ENCODE data around the gene HTT. TPM values are rescaled to one million over a fixed set of nuclear protein-coding genes. Genes with fewer than 3 reads are reported as not detected.

The HTT gene
- polyA plus RNA-seq, 3 donors = 1.8 to 27.1 (median 3.0) TPM

GRCh38 chr4:3060946-3061345, 13.5 kb upstream of the HTT start:
- Histone ChIP-seq H3K9ac (ENCODE audit: insufficient read depth, low read length, poor library complexity, severe bottlenecking) (peak overlapping the region; percentile 5), H2AFZ (ENCODE audit: insufficient read depth, low read depth, low read length, poor library complexity, severe bottlenecking) (no peak overlapping the region), H3K4me1 (ENCODE audit: control insufficient read depth in 1 of 2, insufficient read depth in 2 of 2, low read length in 2 of 2) (peaks cover 54 to 57% of the 10 kb centered on the region in 2 donors), H3K27ac (ENCODE audit: low read depth in 1 of 2, low read length in 2 of 2) (peak overlapping the region; percentile 59 to 90), H3K36me3 (replicated peaks in 1 of 2; ENCODE audit: control insufficient read depth in 1 of 2, insufficient read depth in 2 of 2, low read length in 2 of 2) (peaks cover 0 to 5% of the 10 kb centered on the region in 2 donors), H3K9me3 (replicated peaks in 1 of 2; ENCODE audit: control insufficient read depth in 1 of 2, insufficient read depth in 1 of 2, low read length in 2 of 2) (peaks cover 3 to 4% of the 10 kb centered on the region in 2 donors), H4K20me1 (ENCODE audit: insufficient read depth, low read length) (no peaks in the 10 kb centered on the region), H3K27me3 (ENCODE audit: control insufficient read depth in 2 of 2, insufficient read depth in 2 of 2, low read length in 2 of 2) (no peaks in the 10 kb centered on the region), H3K4me3 (replicated peaks in 1 of 3; ENCODE audit: low read depth in 2 of 3, low read length in 3 of 3) (peak overlapping the region in 1 of 3 experiments; percentile 18), H3K79me2 (ENCODE audit: insufficient read depth, low read length) (no peaks in the 10 kb centered on the region), H3K4me2 (replicated peaks; ENCODE audit: extremely low read depth, low read length, poor library complexity, severe bottlenecking) (peak overlapping the region; percentile 13)
- Mint-ChIP-seq H3K27ac (peak overlapping the region; percentile 93 to 99 (median 97)), H3K36me3 (peaks cover 14 to 16% of the 10 kb centered on the region in 2 donors), H3K4me1 (peaks cover 49% of the 10 kb centered on the region), H3K4me3 (no peak overlapping the region), H3K27me3 (ENCODE audit: low read depth in 3 of 3) (peaks cover 0 to 10% (median 7%) of the 10 kb centered on the region in 3 donors), H3K9me3 (peaks cover 3 to 14% (median 7%) of the 10 kb centered on the region in 7 donors)
- TF ChIP-seq CTCF (IDR thresholded peaks at IDR 0.05) = no peak
- 46% methylated on average over 5 of the region's 6 CpGs for WGBS (ENCODE audit: insufficient coverage)
- intact Hi-C loops (cut with micrococcal nuclease) = loop anchor here in 1 of 2 donors (2.0 kb wide), 1 partner anchor 14 kb away; no protein-coding TSS in a partner anchor
- DNase-seq = peak; percentile 70 to 86 (median 77)

GRCh38 chr4:3062471-3062870, 12.0 kb upstream of the HTT start:
- intact Hi-C loops (cut with micrococcal nuclease) = no loop called here
- peaks cover 57% of the 10 kb centered on the region for H3K4me1 Mint-ChIP-seq
- peak overlapping the region in 6 of 7 donors; percentile 20 to 80 (median 53) for H3K27ac Mint-ChIP-seq
- Histone ChIP-seq H3K27ac (ENCODE audit: low read depth in 1 of 2, low read length in 2 of 2) (no peak overlapping the region), H3K9ac (ENCODE audit: insufficient read depth, low read length, poor library complexity, severe bottlenecking) (no peak overlapping the region), H2AFZ (ENCODE audit: insufficient read depth, low read depth, low read length, poor library complexity, severe bottlenecking) (no peak overlapping the region), H3K36me3 (replicated peaks in 1 of 2; ENCODE audit: control insufficient read depth in 1 of 2, insufficient read depth in 2 of 2, low read length in 2 of 2) (no peaks in the 10 kb centered on the region), H3K4me3 (replicated peaks in 1 of 3; ENCODE audit: low read depth in 2 of 3, low read length in 3 of 3) (no peak overlapping the region), H3K4me1 (ENCODE audit: control insufficient read depth in 1 of 2, insufficient read depth in 2 of 2, low read length in 2 of 2) (peaks cover 54 to 63% of the 10 kb centered on the region in 2 donors), H3K9me3 (replicated peaks in 1 of 2; ENCODE audit: control insufficient read depth in 1 of 2, insufficient read depth in 1 of 2, low read length in 2 of 2) (no peaks in the 10 kb centered on the region), H4K20me1 (ENCODE audit: insufficient read depth, low read length) (no peaks in the 10 kb centered on the region), H3K27me3 (ENCODE audit: control insufficient read depth in 2 of 2, insufficient read depth in 2 of 2, low read length in 2 of 2) (no peaks in the 10 kb centered on the region), H3K79me2 (ENCODE audit: insufficient read depth, low read length) (no peaks in the 10 kb centered on the region), H3K4me2 (replicated peaks; ENCODE audit: extremely low read depth, low read length, poor library complexity, severe bottlenecking) (no peak overlapping the region)
- H3K9me3 Mint-ChIP-seq = peaks cover 0 to 10% (median 0%) of the 10 kb centered on the region in 7 donors
- H3K27me3 Mint-ChIP-seq (ENCODE audit: low read depth in 3 of 3) = peaks cover 0 to 11% (median 8%) of the 10 kb centered on the region in 3 donors
- DNase-seq = peak in 1 of 3 donors; percentile 33
- 83% methylated on average over 7 of the region's 12 CpGs for WGBS (ENCODE audit: insufficient coverage)
- H3K36me3 Mint-ChIP-seq = peaks cover 7 to 10% of the 10 kb centered on the region in 2 donors
- no peak for TF ChIP-seq CTCF (IDR thresholded peaks at IDR 0.05)
- H3K4me3 Mint-ChIP-seq = peak overlapping the region in 1 of 2 donors; percentile 58
